ENCODE results near the gene SERF2.
"Not testable (repeated sequence)": the region's sequence is repeated elsewhere in the genome, so short reads cannot be mapped to it uniquely, and the experiment has no call there.

SERF2 gene

DNA sequence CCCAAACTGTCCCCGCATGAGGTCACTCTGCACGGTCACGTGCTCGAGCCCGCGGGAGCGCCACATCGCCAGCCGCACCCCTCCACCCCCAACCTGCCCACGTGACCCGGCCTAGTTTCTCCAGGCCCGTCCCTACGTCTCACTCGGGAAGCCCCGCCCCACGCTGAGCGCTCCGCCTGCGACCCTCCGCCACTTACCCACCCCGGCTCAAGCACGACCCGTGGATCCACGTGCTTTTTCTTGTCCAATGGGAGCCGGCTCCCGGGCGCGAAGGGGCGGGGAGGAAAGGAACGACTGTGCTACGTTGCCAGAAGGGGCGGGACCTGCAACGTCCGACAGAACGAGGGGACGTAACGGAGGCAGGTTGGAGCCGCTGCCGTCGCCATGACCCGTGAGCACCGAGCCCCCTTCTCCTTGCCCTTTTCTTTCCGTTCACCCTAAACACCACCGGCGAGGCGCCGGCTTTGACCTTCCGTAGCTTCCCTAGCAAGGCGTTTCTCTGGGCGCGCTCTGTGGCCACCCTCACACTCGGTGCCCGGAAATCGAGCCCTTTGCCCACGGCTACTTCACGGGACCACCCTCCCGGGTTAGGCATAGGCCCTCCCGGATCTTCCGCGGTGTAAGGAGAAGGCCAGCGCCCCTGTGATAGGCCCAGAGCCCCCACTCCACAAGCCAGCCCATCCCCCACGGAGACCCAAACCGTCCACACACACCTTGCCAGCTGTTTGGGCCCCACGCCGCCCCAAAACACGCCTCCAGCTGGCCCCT lies at the start of gene SERF2:
SERF2 (plus strand) TSS at position 328 of the 768 bp plus-strand sequence; CDS start at position 385, 57 bp downstream.
- peak; percentile 95 for DNase-seq (ENCODE audit: low read depth, low spot score)
- H3K27ac ChIP-seq, result peak within 1 kb of the TSS; percentile 70

GRCh38 chr15:43746245-43746902 lies 45.7 kb upstream of the SERF2 start, which contains the start of gene PDIA3:
TSS of gene PDIA3 (plus strand) at chr15:43746438. CDS start at chr15:43746540, 102 bp downstream.
- H3K27ac ChIP-seq, result peak within 1 kb of the TSS; percentile 73
- peak; percentile 45 for DNase-seq (ENCODE audit: low read depth, low spot score)

DNA sequence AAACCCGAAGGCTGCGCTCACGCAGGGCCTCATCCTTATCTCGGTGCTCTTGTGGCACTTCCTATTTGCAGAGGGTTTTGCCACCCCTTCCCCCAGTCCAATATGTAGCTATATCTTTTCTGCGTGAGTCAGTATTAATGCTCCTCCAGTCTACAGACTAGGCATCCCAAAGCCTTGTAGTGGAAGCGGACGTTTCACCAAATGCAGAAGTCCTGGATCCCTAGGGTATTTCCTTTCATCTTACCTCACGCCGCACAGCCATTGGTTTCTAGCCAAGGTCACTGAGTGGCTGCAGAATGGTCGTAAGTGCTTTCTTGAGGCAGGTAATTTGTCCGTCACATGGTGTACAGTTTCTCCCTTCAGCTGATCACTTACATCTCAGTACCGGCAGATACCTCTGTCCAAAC lies 45.2 kb upstream of the SERF2 start:
- DNase-seq (ENCODE audit: low read depth, low spot score), result not testable (repeated sequence)
- peak overlapping the region; percentile 73 for H3K27ac ChIP-seq

DNA sequence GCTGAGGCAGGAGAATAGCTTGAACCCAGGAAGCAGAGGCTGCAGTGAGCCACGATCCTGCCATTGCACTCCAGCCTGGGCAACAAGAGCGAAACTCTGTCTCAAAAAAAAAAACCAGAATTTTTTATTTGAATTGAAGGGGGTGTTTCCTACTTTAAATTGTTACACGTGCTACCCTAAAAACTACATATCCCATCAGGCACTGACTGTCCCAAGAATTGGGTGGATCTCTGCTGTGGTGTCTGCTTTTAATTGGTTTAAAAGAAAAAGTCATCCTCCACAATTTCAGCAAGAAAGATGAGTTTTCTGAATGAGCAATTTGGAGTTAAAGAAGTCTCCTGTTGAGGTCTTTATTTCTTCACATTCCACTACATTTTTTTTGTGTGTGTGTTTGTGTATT lies 43.7 kb upstream of the SERF2 start:
- DNase-seq (ENCODE audit: low read depth, low spot score), result no peak
- H3K27ac ChIP-seq, result no peak overlapping the region

GRCh38 chr15:43749690-43750345 lies 42.3 kb upstream of the SERF2 start:
- DNase-seq (ENCODE audit: low read depth, low spot score), result no peak
- H3K27ac ChIP-seq, result no peak overlapping the region

DNA sequence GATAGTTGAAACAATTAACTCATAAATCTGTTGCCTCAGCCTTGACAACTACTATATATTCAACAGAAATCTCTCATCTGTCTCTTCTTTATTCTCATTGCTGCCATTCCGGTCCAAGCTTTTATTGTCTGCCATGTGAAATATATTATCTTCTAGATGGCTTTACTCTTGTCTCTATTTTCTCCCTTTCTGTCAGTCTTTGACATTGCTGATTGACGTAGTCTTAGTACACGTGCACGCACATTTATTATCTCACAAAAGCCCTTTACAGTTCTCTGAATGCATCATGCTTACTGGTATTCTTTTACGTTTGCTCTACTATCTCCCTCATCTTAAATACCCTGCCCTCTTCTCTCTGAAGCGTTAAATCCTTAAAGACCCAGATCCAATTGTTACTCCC lies 40.2 kb upstream of the SERF2 start:
- no peak for DNase-seq (ENCODE audit: low read depth, low spot score)
- H3K27ac ChIP-seq, result no peak overlapping the region

DNA sequence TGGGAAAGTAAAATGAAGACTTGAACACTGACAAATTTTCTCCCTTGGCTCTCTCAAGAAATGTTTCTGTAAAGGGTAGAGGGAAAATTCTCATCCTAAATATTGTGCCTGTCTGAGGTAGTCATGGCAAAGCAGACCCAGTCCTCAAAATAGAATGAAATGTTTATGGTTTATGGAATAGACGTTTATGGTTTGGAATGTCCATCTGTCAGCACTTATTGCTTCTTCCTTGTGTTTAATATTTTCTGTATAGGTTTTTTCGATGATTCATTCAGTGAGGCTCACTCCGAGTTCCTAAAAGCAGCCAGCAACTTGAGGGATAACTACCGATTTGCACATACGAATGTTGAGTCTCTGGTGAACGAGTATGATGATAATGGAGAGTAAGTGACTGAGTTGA lies 29.3 kb upstream of the SERF2 start:
- no peak overlapping the region for H3K27ac ChIP-seq
- no peak for DNase-seq (ENCODE audit: low read depth, low spot score)

- no peak for DNase-seq (ENCODE audit: low read depth, low spot score)
- no peak overlapping the region for H3K27ac ChIP-seq
Observed at GRCh38 chr15:43763819-43764446, 28.2 kb upstream of the SERF2 start.

- no peak for DNase-seq (ENCODE audit: low read depth, low spot score)
- no peak overlapping the region for H3K27ac ChIP-seq
Observed at GRCh38 chr15:43769584-43770228, 22.4 kb upstream of the SERF2 start.

DNA sequence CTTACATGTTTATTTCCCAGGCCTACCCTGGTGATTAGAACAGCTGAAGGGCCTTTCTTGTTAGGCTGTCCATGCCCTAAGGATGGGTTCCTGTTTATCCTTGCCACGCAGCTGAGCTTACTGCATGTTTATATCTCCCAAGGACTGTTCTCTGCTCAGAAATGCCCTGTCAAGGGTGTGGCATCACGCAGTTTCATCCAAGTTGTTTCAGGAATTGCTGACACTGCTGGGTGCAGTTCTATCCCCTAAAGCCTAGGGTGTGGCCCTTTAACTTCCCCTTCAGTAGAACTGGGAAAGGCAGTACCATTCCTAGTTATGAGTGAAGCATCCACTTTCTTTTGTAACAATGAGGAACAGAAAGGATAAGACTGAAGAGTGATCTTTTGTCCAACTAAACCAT lies 20.3 kb upstream of the SERF2 start:
- DNase-seq (ENCODE audit: low read depth, low spot score), result no peak
- peak overlapping the region; percentile 40 for H3K27ac ChIP-seq

DNA sequence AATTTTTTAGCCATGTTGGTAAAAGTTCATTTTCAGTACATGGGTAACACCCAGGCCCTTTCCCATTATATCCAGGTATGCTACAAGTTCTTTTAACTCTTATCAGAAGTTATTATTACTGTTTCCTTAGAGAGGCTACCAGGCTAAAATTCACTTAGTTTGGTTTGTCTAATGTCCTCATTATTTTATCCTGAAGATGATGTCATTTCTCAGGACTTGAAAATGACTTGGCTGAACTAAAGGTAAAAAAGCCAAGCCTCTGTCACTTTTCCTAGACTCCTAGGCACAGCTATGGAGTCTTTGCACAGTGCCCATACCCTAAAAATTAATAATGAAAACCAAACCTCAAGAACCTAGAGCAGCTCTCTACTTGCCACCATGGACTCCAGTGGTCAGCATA lies 19.5 kb upstream of the SERF2 start:
- no peak for DNase-seq (ENCODE audit: low read depth, low spot score)
- peak overlapping the region; percentile 40 for H3K27ac ChIP-seq

- H3K27ac ChIP-seq, result peak overlapping the region; percentile 56
- DNase-seq (ENCODE audit: low read depth, low spot score), result no peak
Observed at GRCh38 chr15:43774062-43774461, 18.1 kb upstream of the SERF2 start.

DNA sequence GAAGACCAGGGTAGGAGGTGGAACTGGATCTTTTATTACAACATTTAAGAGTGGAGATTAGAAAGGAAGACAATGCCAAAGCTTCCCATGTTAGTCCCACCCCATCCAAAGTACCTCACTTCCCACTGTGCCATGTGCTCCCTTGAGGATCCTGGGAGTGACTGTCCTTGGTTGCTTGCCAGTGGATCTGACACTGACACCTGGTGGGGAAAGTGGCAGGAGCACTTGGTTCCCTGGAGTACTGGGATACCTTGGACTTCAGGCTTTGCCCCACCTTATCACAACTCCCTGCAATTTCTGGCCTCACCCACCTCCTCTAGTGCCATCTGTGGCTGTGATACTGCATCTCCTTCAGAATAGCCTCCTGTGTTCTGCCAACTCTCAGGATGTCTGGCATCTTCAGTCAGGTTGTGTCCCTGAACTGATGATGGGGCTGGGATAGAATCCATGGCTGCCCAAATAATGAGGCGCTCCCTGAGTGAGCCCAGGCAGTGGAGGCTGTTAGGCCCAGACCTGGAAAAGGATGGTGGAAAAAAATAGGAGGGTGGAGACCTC lies 16.6 kb upstream of the SERF2 start:
- no peak for DNase-seq (ENCODE audit: low read depth, low spot score)
- H3K27ac ChIP-seq, result peak overlapping the region; percentile 56

GRCh38 chr15:43776101-43776717 lies 15.9 kb upstream of the SERF2 start:
- DNase-seq (ENCODE audit: low read depth, low spot score), result no peak
- H3K27ac ChIP-seq, result peak overlapping the region; percentile 56

DNA sequence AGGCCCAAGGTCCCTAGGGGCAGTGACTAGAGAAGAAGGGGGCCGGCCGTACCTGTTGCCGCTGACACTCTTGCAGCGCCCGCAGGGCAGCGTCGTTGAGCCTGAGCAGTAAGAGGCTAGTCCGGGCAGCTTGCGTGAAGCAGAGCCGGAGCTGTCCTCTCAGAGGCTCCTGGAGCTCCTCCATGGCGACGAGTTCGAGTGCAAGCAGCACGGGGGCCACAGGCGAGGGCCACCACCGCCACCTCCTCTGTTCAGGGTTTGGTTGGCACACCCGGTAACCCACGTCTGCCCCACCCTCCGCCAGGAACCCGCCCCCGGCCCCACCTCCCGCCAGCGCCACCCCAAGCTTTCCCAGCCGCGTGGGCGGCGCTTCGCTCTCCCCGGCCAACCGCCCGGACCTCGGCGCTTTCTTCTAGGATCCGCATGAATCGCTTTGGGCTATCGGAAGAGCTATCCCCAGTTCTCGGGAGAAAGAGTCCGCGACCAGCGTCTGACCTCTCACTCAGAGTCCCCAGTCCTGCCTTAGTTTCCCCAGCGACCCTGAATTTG lies 15.3 kb upstream of the SERF2 start, which contains the start of gene ELL3:
ELL3 (minus strand) TSS at position 249 of the 549 bp plus-strand sequence; CDS start at position 184, 65 bp downstream.
- peak within 1 kb of the TSS; percentile 56 for H3K27ac ChIP-seq
- no peak for DNase-seq (ENCODE audit: low read depth, low spot score)

- DNase-seq (ENCODE audit: low read depth, low spot score), result no peak
- peak overlapping the region; percentile 56 for H3K27ac ChIP-seq
Observed at GRCh38 chr15:43777267-43777914, 14.7 kb upstream of the SERF2 start.

- no peak overlapping the region for H3K27ac ChIP-seq
- no peak for DNase-seq (ENCODE audit: low read depth, low spot score)
Observed at GRCh38 chr15:43779016-43779415, 13.1 kb upstream of the SERF2 start.

GRCh38 chr15:43789409-43789808 lies 2.7 kb upstream of the SERF2 start:
- no peak for DNase-seq (ENCODE audit: low read depth, low spot score)

More at GRCh38 chr15:43789409-43789808, 2.7 kb upstream of the SERF2 start:
- no peak overlapping the region for H3K27ac ChIP-seq

Data from epithelial cell of prostate (primary cell).